Activated CD8-positive, alpha-beta memory T cell treated with anti-CD3 and anti-CD28 coated beads, Interleukin-2, amount 50 U/mL, for 4 hours (primary cell): ENCODE data around the gene IL36G.
A peak's percentile ranks its signal among the peaks of the same experiment; 100 is the strongest.
"Not testable (repeated sequence)": the region's sequence is repeated elsewhere in the genome, so short reads cannot be mapped to it uniquely, and the experiment has no call there.

Experiments used
- DNase-seq: peaks from one replicate; pipeline ENCODE4 v3.0.0-alpha.2; 2020

The IL36G gene

GRCh38 chr2:112977559-112978056 is at the start of gene IL36G:
TSS of gene IL36G (plus strand) at chr2:112978006. CDS start at chr2:112978639, 633 bp downstream.
- DNase-seq, result no peak

DNA sequence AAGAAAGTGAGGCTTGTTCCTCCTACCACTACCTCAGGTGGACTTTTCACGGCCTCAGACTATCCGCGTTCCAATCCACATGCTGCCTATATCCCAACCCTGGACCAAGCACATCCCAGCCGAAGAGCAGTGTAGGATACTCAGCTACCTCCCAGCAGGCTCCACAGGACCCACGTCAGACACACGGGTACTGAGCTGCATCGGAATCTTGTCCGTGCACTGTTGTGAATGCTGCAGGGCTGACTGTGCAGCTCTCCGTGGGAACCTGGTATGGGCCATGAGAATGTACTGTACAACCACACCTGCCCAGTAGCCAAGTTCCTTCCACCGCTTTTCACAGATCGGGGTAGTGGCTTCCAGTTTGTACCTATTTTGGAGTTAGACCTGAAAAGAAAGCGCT is 44.5 kb upstream of the IL36G start:
- no peak for DNase-seq

GRCh38 chr2:112934117-112934516 is 43.7 kb upstream of the IL36G start:
- not testable (repeated sequence) for DNase-seq

- DNase-seq, result no peak
Observed at GRCh38 chr2:112936927-112937232, 40.9 kb upstream of the IL36G start.

- DNase-seq, result no peak
Observed at GRCh38 chr2:112938904-112939303, 38.9 kb upstream of the IL36G start.

DNA sequence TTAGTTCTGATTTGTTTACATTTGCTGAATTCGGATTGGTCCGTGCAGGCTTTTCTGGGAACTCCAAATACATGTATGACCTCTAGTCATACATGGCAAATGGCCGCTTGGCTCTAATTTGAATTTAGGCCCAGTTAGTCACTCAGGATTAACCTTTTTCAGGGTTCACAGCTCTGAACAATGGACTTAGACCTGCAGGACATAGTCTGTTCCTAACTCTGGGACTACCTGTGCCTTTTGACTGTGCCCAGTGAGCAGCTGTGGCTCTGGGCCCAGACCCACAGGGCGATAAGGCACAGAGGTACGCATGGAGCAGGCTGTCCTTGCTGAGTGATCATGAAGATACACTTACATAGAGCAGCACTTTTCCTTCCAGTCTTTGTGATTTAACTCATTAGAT is 38.4 kb upstream of the IL36G start:
- no peak for DNase-seq

DNA sequence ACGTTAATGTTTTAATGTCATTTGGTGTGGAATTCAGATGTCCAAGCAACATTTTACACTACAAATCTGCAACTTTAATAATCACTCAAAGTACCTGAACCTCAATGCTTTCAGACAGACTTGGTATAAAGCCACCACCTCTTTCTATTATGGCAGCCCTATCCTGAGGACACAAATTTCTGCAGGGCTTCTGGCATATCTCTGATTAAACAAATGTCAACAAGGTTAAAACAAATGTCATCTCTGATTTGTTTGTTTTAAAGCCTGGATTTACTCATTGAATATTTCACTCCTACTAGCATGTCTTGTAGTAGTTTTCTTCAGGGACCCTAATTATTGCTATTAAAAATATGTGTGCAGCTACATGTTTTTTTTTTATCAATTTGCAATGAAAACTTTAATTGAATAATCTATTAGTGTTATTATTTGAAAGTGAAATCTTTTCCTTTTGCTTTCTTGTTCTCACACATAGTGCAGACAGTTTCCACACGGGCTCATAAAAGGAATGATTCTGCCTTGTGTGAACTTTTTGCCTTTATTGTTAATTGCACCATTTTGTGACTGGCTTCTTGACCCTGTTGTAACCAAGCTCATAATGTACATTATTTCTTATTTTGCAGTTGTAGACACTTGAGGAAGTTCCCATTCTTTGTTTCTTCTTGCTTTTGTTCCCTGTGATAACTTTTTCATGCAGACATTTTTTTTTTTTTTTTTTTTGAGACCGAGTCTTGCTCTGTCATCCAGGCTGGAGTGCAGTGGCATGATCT is 36.8 kb upstream of the IL36G start:
- no peak for DNase-seq

DNA sequence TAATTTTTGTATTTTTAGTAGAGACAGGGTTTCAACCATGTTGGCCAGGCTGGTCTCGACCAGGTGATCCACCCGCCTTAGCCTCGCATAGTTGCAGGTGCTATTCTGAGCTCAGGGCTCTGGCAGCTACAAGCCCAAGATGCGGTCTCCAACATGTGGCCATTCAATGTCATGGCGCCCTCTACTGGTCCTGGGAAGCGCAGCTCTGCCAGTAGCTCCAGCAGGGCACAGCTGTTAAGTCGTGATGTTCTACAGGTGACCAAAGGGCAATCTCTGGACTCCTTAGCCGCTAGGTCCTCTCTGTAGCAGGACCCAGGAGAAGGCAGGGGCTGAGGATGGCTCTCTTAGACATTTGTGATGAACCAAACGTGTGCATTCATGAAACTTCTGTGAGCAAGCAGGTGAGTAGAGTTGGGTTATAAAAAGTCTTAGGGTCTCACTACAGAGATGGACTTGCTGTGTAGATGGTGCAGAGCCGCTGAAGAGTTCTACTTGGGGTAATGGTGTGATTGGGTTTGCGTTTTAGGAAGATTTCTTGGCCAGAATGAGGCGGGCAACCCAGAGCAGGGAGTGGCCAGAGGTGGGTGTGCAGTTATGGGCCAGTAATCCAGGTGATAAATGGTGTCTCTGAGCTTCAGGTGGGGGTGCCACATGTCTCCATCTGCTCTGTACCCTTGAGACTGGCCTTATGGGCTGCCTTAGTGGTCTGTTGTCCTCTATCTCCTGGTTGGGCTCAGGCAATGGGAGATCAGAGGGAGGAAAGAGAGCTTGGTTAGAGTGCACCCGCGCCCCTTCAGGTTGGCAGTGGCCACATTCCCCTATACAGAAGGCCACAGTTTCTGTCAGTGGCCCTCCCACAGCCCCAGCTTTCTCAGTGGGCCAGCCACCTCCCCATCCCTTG is 35.8 kb upstream of the IL36G start:
- peak; percentile 52 for DNase-seq

GRCh38 chr2:112942654-112943002 is 35.2 kb upstream of the IL36G start:
- DNase-seq, result no peak

GRCh38 chr2:112944971-112945370 is 32.8 kb upstream of the IL36G start:
- DNase-seq, result no peak

DNA sequence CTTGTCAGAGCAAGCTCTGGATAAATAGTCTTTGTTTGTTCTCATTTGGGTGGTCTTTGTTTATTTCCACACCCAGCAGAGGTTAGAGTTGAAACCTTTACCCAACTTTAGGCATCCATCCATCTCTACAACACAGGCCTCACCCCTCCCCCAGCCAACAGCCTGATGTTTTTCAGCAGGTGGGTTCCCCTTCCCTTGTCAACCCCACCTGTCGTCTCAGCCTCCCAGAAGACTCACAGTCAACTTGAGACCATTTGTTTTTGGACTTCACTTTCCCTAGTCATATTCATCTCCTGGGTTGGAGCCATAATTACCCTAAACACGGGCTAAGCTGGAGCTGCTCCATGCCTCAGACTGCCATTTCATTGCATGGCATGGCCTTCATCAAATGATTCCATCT is 31.7 kb upstream of the IL36G start:
- DNase-seq, result no peak

GRCh38 chr2:112947374-112947773 is 30.4 kb upstream of the IL36G start:
- no peak for DNase-seq

DNA sequence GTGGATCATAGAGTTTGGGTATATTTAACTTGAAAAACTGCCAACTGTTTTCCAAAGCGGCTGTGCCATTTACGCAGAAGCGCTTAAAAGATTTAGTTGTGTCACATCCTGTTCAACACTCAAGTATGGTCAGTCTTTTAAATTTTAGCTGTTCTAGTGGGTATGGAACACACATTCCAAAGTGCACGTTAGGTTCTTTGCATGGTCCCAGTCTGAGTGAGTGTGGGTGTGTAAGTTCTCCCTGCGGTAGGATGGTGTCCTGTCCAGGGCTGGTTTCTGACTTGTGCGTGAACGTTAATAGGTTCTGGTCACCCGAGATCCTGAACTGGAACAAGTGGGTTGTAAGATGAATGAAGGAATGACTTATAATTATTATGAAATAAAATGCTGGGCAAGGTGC is 28.4 kb upstream of the IL36G start:
- DNase-seq, result no peak

GRCh38 chr2:112954364-112954763 is 23.4 kb upstream of the IL36G start:
- DNase-seq, result no peak

DNA sequence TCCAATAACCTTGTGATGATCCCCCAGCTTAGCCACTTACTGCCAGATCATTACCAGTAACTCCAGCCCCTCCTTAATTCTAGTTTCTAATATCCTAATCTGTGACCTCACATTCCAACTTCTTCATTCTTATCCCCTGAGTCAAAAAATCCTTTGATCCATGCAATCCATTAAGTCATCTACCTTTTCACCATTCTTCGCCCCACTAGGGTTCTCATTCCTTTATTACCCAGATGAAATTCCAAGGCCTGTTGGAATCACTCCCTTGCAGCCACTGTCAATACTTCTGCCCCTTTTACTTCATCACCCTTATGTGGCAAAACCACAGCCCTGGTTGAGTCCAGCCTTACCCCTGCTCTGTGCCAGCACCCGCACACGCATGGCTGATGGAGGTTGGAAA is 20.3 kb upstream of the IL36G start:
- no peak for DNase-seq

DNA sequence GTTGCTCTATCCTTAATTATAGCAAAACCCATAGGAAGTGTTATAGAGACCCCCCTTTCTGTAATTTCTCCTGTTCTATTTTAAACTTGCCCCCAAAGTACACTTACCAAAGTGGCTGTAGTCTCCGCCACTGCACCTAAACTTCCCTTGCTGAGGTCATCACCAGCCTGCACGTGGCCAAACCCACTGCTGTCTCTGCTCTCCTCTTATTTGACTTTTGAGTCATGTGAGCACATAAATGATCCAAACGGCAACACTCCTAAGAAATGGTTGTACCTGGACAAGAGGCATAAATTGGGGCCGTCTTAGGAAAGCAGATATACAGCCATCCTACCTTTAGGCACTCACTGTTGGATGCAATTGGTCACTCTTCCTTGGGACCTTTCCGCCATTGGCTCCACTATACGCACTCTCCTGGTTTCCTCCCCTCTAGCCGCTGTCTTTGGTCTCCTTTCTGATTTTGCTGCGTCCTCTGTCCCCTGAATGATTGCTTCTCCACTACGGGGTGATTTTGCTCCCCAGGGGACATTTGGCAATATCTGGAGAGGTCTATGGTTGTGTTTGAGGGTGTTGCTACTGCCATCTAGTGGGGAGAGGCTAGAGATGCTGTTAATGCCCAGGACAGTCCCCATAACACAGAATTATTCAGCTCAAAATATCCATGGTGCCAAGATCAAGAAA is 19.2 kb upstream of the IL36G start:
- DNase-seq, result peak; percentile 18

GRCh38 chr2:112959109-112959812 is 18.5 kb upstream of the IL36G start:
- DNase-seq, result no peak

DNA sequence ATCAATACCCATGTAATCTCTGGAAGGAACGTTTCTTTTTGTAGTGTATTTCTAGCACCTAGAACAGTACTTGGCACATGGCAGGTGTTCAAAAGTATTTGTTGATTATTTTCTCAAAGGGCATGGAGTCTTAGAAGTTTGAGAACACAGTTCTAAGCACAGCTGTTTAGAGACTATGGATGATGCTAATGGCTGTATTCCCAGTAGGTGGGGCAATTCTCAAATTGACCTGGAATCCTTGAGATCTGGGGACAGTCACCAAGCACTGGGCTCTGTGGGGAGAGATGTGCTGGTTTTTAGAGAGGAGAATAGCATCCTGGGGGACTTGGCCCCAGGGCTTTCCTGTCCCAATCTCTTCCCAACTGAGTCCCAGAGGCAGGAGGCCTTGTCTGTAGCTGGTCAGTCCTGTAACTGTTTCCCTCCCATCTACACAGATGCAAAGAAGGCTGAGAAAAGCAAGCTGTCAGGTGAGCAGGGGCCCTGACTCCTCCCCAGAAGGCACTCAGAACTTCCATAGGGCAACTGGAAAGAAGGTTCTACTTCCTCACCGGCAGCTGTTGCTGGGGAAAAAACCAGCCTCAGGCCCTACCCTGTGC is 17.5 kb upstream of the IL36G start:
- DNase-seq, result no peak

- DNase-seq, result no peak
Observed at GRCh38 chr2:112962308-112963175, 15.3 kb upstream of the IL36G start.

GRCh38 chr2:112967023-112967422 is 10.8 kb upstream of the IL36G start:
- no peak for DNase-seq

GRCh38 chr2:112972423-112973086 is 5.3 kb upstream of the IL36G start:
- DNase-seq, result no peak
